Keratinocyte (primary cell): ENCODE results near the gene MGAT5. TPM values are rescaled to one million over a fixed set of nuclear protein-coding genes. Genes with fewer than 3 reads are reported as not detected.

Experiments
- DNase-seq: peaks from one replicate; pipeline ENCODE4 v3.0.0-alpha.2; 2011; ENCODE audit warnings: low read depth, missing footprints, low spot score
- FAIRE-seq: peaks from 2 replicates; lab custom pipeline; 2011; peaks lifted over from hg19 to GRCh38; lab: Jason Lieb, UNC
- H2AFZ ChIP-seq: 2 replicates; pipeline ENCODE4 v1.6.0; 2012; ENCODE audit warnings: low read length, control low read depth, inconsistent platforms; ENCODE audit not compliant: control insufficient read depth
- H3K27ac ChIP-seq: 2 replicates; pipeline ENCODE4 v1.5.1; 2011; ENCODE audit warnings: low read length; ENCODE audit not compliant: control insufficient read depth, insufficient read depth
- H3K27me3 ChIP-seq: 3 replicates; pipeline ENCODE4 v1.6.0; 2011; ENCODE audit warnings: low read length; ENCODE audit not compliant: control insufficient read depth, insufficient read depth; ENCODE audit errors: extremely low read depth
- H3K36me3 ChIP-seq, 2 experiments: 2 replicates in 1 of 2; 3 replicates in 1 of 2; pipeline ENCODE4 v1.5.1; 2011; ENCODE audit warnings: low read length in 2 of 2, mild to moderate bottlenecking in 1 of 2; ENCODE audit not compliant: control insufficient read depth in 2 of 2, insufficient read depth in 2 of 2; ENCODE audit errors: extremely low read depth in 1 of 2
- H3K4me1 ChIP-seq: 3 replicates; pipeline ENCODE4 v1.5.1; 2011; ENCODE audit warnings: low read length; ENCODE audit not compliant: control insufficient read depth, insufficient read depth; ENCODE audit errors: extremely low read depth
- H3K4me2 ChIP-seq: 3 replicates; pipeline ENCODE4 v1.6.0; 2011; ENCODE audit warnings: low read depth, low read length; ENCODE audit not compliant: control insufficient read depth, insufficient read depth; ENCODE audit errors: extremely low read depth
- H3K4me3 ChIP-seq, 3 experiments: fragments of 200-600 bp in 1 of 3; sonication (generic) in 1 of 3; 2 replicates in 2 of 3; 3 replicates in 1 of 3; pipeline ENCODE4 v1.5.1; 2011 to 2016; ENCODE audit warnings: low read length in 3 of 3, mild to moderate bottlenecking in 3 of 3, control low read depth in 2 of 3, inconsistent platforms in 1 of 3, low read depth in 1 of 3, mixed read lengths in 1 of 3, mixed run types in 1 of 3, moderate library complexity in 1 of 3; ENCODE audit not compliant: control insufficient read depth in 2 of 3, insufficient read depth in 2 of 3; ENCODE audit errors: extremely low read depth in 1 of 3
- H3K79me2 ChIP-seq: 2 replicates; pipeline ENCODE4 v1.6.0; 2012; ENCODE audit warnings: low read length; ENCODE audit not compliant: control insufficient read depth, insufficient read depth
- H3K9ac ChIP-seq: 3 replicates; pipeline ENCODE4 v1.6.0; 2011; ENCODE audit warnings: low read length; ENCODE audit not compliant: control insufficient read depth, insufficient read depth; ENCODE audit errors: extremely low read depth
- H3K9me1 ChIP-seq: 3 replicates; pipeline ENCODE4 v1.6.0; 2011; ENCODE audit warnings: low read length; ENCODE audit not compliant: control insufficient read depth, insufficient read depth; ENCODE audit errors: extremely low read depth
- H3K9me3 ChIP-seq: 2 replicates; pipeline ENCODE4 v1.5.1; 2012; ENCODE audit warnings: low read depth, low read length; ENCODE audit not compliant: control insufficient read depth
- H4K20me1 ChIP-seq: 3 replicates; pipeline ENCODE4 v1.6.0; 2011; ENCODE audit warnings: low read length; ENCODE audit not compliant: control insufficient read depth, insufficient read depth; ENCODE audit errors: extremely low read depth
- CTCF ChIP-seq, 3 experiments: IDR thresholded peaks in 1 of 3; conservative IDR thresholded peaks in 1 of 3; optimal IDR thresholded peaks in 1 of 3; 2 replicates in 2 of 3; 3 replicates in 1 of 3; pipeline versions ENCODE3 to v1.5.1; 2011; ENCODE audit warnings: low read length in 3 of 3, mild to moderate bottlenecking in 3 of 3, moderate library complexity in 2 of 3, control low read depth in 1 of 3, inconsistent platforms in 1 of 3; ENCODE audit not compliant: insufficient read depth in 2 of 3; ENCODE audit errors: extremely low read depth in 1 of 3
- EZH2 ChIP-seq: IDR thresholded peaks from one replicate; pipeline ENCODE4 v1.6.1; 2012; ENCODE audit warnings: inconsistent platforms, mild to moderate bottlenecking, low read length, moderate library complexity
- dilution Hi-C: fragments of 300-500 bp; cut with MboI; formaldehyde crosslinking; loops from one replicate; pipeline ENCODE4 v1.7.0; 2020; ENCODE audit warnings: low sequenced_read_pairs; ENCODE audit not compliant: extremely low pct_ligation_motif_present
- polyA plus RNA-seq, 5 experiments: library from polyadenylated mRNA; depleted of rRNA in 3 of 5; stranded (reverse) in 3 of 5; stranded (forward) in 1 of 5; unstranded in 1 of 5; fragments of >200 nt; gene quantifications; 1 replicate in 1 of 5; 2 replicates in 3 of 5; 3 replicates in 1 of 5; pipeline versions ENCODE4 v1.2.1 to v1.2.3, GENCODE V29; 2011 to 2012; ENCODE audit warnings: missing spikeins in 2 of 5, low read depth in 1 of 5, low replicate concordance in 1 of 5

Gene MGAT5
- polyA plus RNA-seq, 1 donor (not counting 4 experiments of a cell fraction or from before 2014, with no cell fraction given), result 23.0 TPM

DNA sequence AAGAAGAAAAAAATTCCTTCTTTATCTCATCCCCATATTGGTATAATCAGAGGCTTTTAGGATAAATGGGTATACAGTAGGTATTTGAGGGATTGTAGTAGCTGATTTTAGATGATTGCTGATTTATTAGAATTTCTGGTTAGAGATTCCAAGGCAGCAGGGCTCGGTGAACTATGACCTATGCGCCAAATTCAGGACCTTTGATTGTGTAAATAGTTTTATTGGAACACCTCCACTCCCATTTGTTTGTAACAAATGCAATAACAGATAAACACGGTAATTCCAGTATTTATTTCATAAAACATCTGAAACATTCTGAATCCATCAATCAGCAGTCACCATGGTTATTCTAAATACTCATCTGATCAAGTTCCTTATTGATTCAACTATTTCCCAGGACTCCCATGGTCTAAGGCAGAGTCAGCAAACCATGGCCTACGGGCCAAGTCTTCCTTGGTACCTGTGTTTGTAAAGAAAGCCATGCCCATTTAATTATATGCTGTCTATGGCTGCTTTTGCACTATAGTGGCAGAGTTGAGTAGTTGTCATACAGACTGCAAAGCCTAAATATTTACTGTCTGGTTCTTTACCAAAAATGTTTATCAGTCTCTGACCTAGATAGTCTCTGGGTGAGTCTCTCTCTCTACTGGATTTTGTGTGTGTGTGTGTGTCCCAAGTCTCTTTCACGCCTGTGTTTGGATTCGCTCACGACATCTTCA lies 4.3 kb downstream of the MGAT5 start:
- FAIRE-seq (no peak), DNase-seq (no peak)
- H3K4me1 ChIP-seq, result no peaks in the 10 kb centered on the region
- H4K20me1 ChIP-seq, result peaks cover 2% of the 10 kb centered on the region
- peaks cover 2% of the 10 kb centered on the region for H3K9me1 ChIP-seq
- TF ChIP-seq EZH2 (no peak), CTCF (optimal IDR thresholded peaks at IDR 0.05 in 1 of 3, IDR thresholded peaks at IDR 0.05 in 1 of 3, conservative IDR thresholded peaks at IDR 0.05 in 1 of 3; ENCODE audit: extremely low read depth in 1 of 3, insufficient read depth in 2 of 3, low read length in 3 of 3) (no peak)
- dilution Hi-C loops, result no loop called here
- no peaks in the 10 kb centered on the region for H3K27me3 ChIP-seq
- H3K4me2 ChIP-seq, result no peak overlapping the region
- no peak overlapping the region for H3K27ac ChIP-seq
- peaks cover 6% of the 10 kb centered on the region for H3K79me2 ChIP-seq
- peaks cover 8 to 13% of the 10 kb centered on the region in 2 experiments for H3K36me3 ChIP-seq
- no peak overlapping the region for H3K9ac ChIP-seq
- no peaks in the 10 kb centered on the region for H3K9me3 ChIP-seq
- H3K4me3 ChIP-seq, result no peak overlapping the region
- no peak overlapping the region for H2AFZ ChIP-seq

GRCh38 chr2:134258684-134259388 lies 5.0 kb downstream of the MGAT5 start:
- H4K20me1 ChIP-seq, result peaks cover 2% of the 10 kb centered on the region
- peaks cover 6% of the 10 kb centered on the region for H3K79me2 ChIP-seq
- no peak overlapping the region for H3K27ac ChIP-seq
- TF ChIP-seq CTCF (optimal IDR thresholded peaks at IDR 0.05 in 1 of 3, IDR thresholded peaks at IDR 0.05 in 1 of 3, conservative IDR thresholded peaks at IDR 0.05 in 1 of 3; ENCODE audit: extremely low read depth in 1 of 3, insufficient read depth in 2 of 3, low read length in 3 of 3) (peak in 1 of 3 experiments; percentile 6), EZH2 (no peak)
- dilution Hi-C loops, result no loop called here
- H3K4me1 ChIP-seq, result no peaks in the 10 kb centered on the region
- H3K36me3 ChIP-seq, result peaks cover 8 to 13% of the 10 kb centered on the region in 2 experiments
- H3K9me3 ChIP-seq, result no peaks in the 10 kb centered on the region
- FAIRE-seq (no peak), DNase-seq (no peak)
- no peak overlapping the region for H3K9ac ChIP-seq
- no peak overlapping the region for H2AFZ ChIP-seq
- no peak overlapping the region for H3K4me3 ChIP-seq
- no peaks in the 10 kb centered on the region for H3K27me3 ChIP-seq
- H3K9me1 ChIP-seq, result peaks cover 2% of the 10 kb centered on the region
- no peak overlapping the region for H3K4me2 ChIP-seq
